K562 (cell line): ENCODE results near the gene RPTOR. TPM values are rescaled to one million over a fixed set of nuclear protein-coding genes. Genes with fewer than 3 reads are reported as not detected.

Experiments used
- ATAC-seq: fragments of 200-7000 bp; cut with Tn5 transposase; 3 replicates; pipeline ENCODE4 v1.9.1; 2020; ENCODE audit warnings: moderate library complexity
- BruUV-seq: library from RNA; stranded (reverse); fragments of 400-500 nt; replicated peaks from 2 replicates; lab custom pipeline; 2021; lab: Mats Ljungman, UMichigan
- CTCF ChIA-PET: fragments of 300-600 bp; formaldehyde crosslinking; extraction: SDS; loops from one replicate; lab custom pipeline; 2021; ENCODE audit warnings: low intra/inter-chr PET ratio; lab: Yijun Ruan, JAX
- POLR2A ChIA-PET: fragments of 300-600, 350-650 bp; sonication (Branson Sonifier 250); formaldehyde crosslinking; extraction: SDS; loops from one replicate; lab custom pipeline; 2021; ENCODE audit warnings: antibody characterized with exemption, inconsistent platforms; lab: Yijun Ruan, JAX
- DNase-seq, 4 experiments: peaks; one replicate each; pipeline versions ENCODE4 v3.0.0 to v3.0.0-alpha.2; 2011 to 2018; ENCODE audit warnings: low spot score in 3 of 4, mixed read lengths in 3 of 4; ENCODE audit errors: extremely low read depth in 1 of 4
- FAIRE-seq: peaks from 2 replicates; lab custom pipeline; 2011; peaks lifted over from hg19 to GRCh38; lab: Jason Lieb, UNC
- H2AFZ ChIP-seq: 2 replicates; pipeline ENCODE4 v1.6.0; 2011; ENCODE audit warnings: low read depth, low read length, control low read depth, inconsistent platforms
- H3K27ac ChIP-seq: fragments of 200-600 bp; 3 replicates; pipeline ENCODE4 v1.8.0; 2011; ENCODE audit warnings: low read depth, mild to moderate bottlenecking, control low read depth, inconsistent platforms, low read length, moderate library complexity, mixed read lengths; ENCODE audit errors: extremely low read depth
- H3K27me3 ChIP-seq, 2 experiments: fragments of 300-600 bp in 1 of 2; 2 replicates in 1 of 2; 3 replicates in 1 of 2; pipeline versions ENCODE4 v1.6.0 to v1.8.0; 2011; ENCODE audit warnings: inconsistent platforms in 2 of 2, low read length in 2 of 2, mild to moderate bottlenecking in 1 of 2, mixed read lengths in 1 of 2, moderate library complexity in 1 of 2; ENCODE audit not compliant: control insufficient read depth in 2 of 2, insufficient read depth in 2 of 2
- H3K36me3 ChIP-seq: fragments of 300-600 bp; 3 replicates; pipeline ENCODE4 v1.8.0; 2011; ENCODE audit warnings: mild to moderate bottlenecking, low read length, inconsistent platforms; ENCODE audit not compliant: control insufficient read depth, insufficient read depth
- H3K4me1 ChIP-seq, 2 experiments: fragments of 200-600 bp in 1 of 2; replicated peaks in 1 of 2; 2 replicates in 1 of 2; 3 replicates in 1 of 2; pipeline versions ENCODE4 v1.5.1 to v1.8.0; 2011; ENCODE audit warnings: inconsistent platforms in 2 of 2, low read length in 2 of 2, mild to moderate bottlenecking in 1 of 2, mixed read lengths in 1 of 2, moderate library complexity in 1 of 2; ENCODE audit not compliant: control insufficient read depth in 2 of 2, insufficient read depth in 2 of 2
- H3K4me2 ChIP-seq: 2 replicates; pipeline ENCODE4 v1.6.1; 2011; ENCODE audit warnings: low read length, control low read depth, inconsistent platforms, mixed read lengths; ENCODE audit not compliant: insufficient read depth
- H3K4me3 ChIP-seq: fragments of 200-600 bp; sonication (generic), shearing (Covaris generic); 2 replicates; pipeline ENCODE4 v1.5.1; 2016; ENCODE audit warnings: control low read depth, inconsistent platforms
- H3K79me2 ChIP-seq: fragments of 200-600 bp; 3 replicates; pipeline ENCODE4 v1.8.0; 2011; ENCODE audit warnings: low read length, inconsistent platforms; ENCODE audit not compliant: control insufficient read depth, insufficient read depth
- H3K9ac ChIP-seq, 2 experiments: 2 replicates each; pipeline versions ENCODE4 v1.6.0 to v1.6.1; 2011; ENCODE audit warnings: low read depth in 2 of 2, low read length in 2 of 2, control low read depth in 1 of 2, inconsistent platforms in 1 of 2, mild to moderate bottlenecking in 1 of 2, mixed read lengths in 1 of 2; ENCODE audit not compliant: insufficient read depth in 1 of 2
- H3K9me1 ChIP-seq: one replicate; pipeline ENCODE4 v1.6.0; 2011; ENCODE audit warnings: inconsistent platforms, mild to moderate bottlenecking, low read length, moderate library complexity; ENCODE audit not compliant: control insufficient read depth, insufficient read depth
- H3K9me3 ChIP-seq: replicated peaks from 2 replicates; pipeline ENCODE4 v1.5.1; 2011; ENCODE audit warnings: low read depth, low read length, inconsistent platforms; ENCODE audit not compliant: control insufficient read depth, insufficient read depth
- H4K20me1 ChIP-seq: replicated peaks from 2 replicates; pipeline ENCODE4 v1.6.1; 2011; ENCODE audit warnings: low read length, inconsistent platforms, mixed read lengths; ENCODE audit not compliant: control insufficient read depth, insufficient read depth
- CC2D1A ChIP-seq: fragments of 450-650 bp; IDR thresholded peaks from 2 replicates; pipeline ENCODE4 v1.6.1; 2017; ENCODE audit warnings: mild to moderate bottlenecking
- ETV1 ChIP-seq: fragments of 450-650 bp; conservative IDR thresholded peaks from 2 replicates; pipeline ENCODE4 v1.6.1; 2016; ENCODE audit warnings: missing genetic modification characterization, control low read depth, low read depth, missing compliant biosample characterization
- NBN ChIP-seq: fragments of 450-650 bp; IDR thresholded peaks from 2 replicates; pipeline ENCODE4 v1.6.1; 2016; ENCODE audit warnings: low read depth, mild to moderate bottlenecking
- POLR2G ChIP-seq: fragments of 200-400 bp; formaldehyde crosslinking; IDR thresholded peaks from 2 replicates; pipeline ENCODE4 v1.6.1; 2017; ENCODE audit warnings: low read depth, mild to moderate bottlenecking, antibody characterized with exemption, low read length, moderate library complexity
- ZNF695 ChIP-seq: fragments of 450-650 bp; formaldehyde crosslinking; IDR thresholded peaks from 2 replicates; pipeline ENCODE4 v1.4.0; 2020; ENCODE audit warnings: mild to moderate bottlenecking, moderate library complexity
- WGBS: fragments of 100-300 bp; shearing (Covaris generic); methylation state at CpG from one replicate; pipeline ENCODE4 v1.1.6; 2016; ENCODE audit warnings: low coverage, mixed read lengths; ENCODE audit not compliant: insufficient coverage; ENCODE audit errors: missing lambda C conversion rate; 5-methylcytosine and 5-hydroxymethylcytosine counted together
- in situ Hi-C: fragments of 300-500 bp; cut with MboI; formaldehyde crosslinking; loops from 4 replicates; pipeline ENCODE4 v1.15.0; 2018; ENCODE audit warnings: inconsistent platforms, mixed read lengths
- intact Hi-C: fragments of 100-400 bp; cut with micrococcal nuclease; formaldehyde crosslinking; loops from 2 replicates; pipeline ENCODE4 v1.14.2; 2022
- polyA plus RNA-seq, 8 experiments: library from polyadenylated mRNA; depleted of rRNA in 4 of 8; stranded (reverse) in 5 of 8; unstranded in 3 of 8; fragments of >200 nt; fragmentation: Nextera tagmentation in 2 of 8; fragmentation: Illumina TruSeq in 1 of 8; extraction: Ambion mirVana in 2 of 8; extraction: Trizol in 1 of 8; gene quantifications; 2 replicates each; pipeline versions ENCODE4 v1.2.1 to v1.2.3, GENCODE V29; 2011 to 2014; ENCODE audit warnings: inconsistent platforms in 1 of 8, missing spikeins in 1 of 8
- total RNA-seq, 7 experiments: library from RNA; depleted of rRNA in 6 of 7; stranded (reverse); fragments of >200 nt in 6 of 7; fragmentation: Illumina TruSeq in 2 of 7; extraction: Trizol in 2 of 7; gene quantifications; 2 replicates each; pipeline versions ENCODE4 v1.2.1 to v1.2.3, GENCODE V29; 2011 to 2021; ENCODE audit warnings: low replicate concordance in 1 of 7

The RPTOR gene
- total and polyA plus RNA-seq, 9 of the 15 experiments (the other 6 are each of a cell fraction or from before 2014, with no cell fraction given): 0.24 to 54.1 (median 10.2) TPM

DNA sequence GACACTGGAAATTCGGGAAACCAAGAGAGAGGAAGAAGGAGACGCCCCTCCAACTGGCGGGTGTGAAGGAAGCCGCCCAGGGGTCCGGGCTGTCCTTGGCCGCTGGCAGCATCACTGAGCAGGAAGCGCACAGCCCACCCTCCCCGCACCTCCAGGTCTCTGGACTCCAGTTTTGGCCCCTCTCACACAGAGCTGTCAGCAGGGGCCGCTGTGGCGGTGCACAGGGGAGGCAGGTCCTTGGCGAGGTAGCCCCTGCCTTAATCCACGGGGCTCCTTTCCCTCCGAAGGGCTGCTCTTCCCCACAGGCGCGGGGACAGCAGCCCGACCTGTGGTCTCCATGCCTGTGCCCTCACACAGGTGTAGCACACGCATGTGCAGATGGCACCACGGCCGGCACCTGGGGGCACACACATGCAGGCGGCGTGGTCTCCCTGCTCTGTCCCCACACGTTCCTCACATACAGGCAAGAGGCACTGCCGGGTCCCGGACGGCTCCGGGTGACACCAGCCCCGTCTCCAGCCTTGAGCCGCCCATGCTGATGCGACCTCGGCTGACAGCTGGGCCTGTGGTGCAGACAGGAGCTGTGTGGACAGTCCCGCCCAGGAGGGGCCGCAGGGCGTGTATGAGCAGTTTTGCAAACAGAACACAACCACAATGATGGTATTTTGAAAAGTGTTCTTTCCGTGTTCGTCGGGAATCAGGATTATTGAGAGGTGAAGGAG, 420.4 kb downstream of the RPTOR start (continued):
- TF ChIP-seq ZNF695 (CRISPR knock-in tag) (no peak), ETV1 (tag) (no peak), NBN (no peak)
- TF ChIP-seq, all 486 proteins: peak for 0

DNA sequence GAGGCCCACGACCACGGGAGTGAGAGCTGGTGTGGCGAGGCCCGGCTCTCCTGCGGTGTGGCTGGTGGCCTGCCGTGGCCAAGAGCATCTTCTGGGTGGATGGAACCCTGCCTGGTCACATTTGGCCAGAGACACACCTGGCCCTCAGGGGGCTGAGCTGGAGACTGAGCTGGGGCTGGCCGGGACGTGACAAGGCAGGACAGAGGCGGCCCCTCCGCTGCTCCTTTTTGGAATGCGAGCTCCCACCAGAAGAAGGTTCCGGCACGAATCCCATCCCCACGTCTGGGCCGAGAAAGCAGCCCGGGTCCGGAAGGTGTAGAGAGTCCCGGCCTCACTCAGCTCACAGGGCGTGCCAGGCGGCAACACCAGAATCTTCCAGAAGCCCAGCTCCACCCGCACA, 421.0 kb downstream of the RPTOR start:
- CTCF ChIA-PET: no interaction called here

More for the DNA sequence above, 421.0 kb downstream of the RPTOR start:
- in situ Hi-C loops (no loop called here), intact Hi-C loops (no loop called here)
- Histone ChIP-seq H3K4me2 (no peak overlapping the region), H3K4me1 (peaks cover 0 to 47% of the 10 kb centered on the region in 2 experiments; a peak in 4 of 5 replicates), H3K9me3 (no peaks in the 10 kb centered on the region), H3K9me1 (no peaks in the 10 kb centered on the region), H3K27me3 (peaks cover 2 to 3% of the 10 kb centered on the region in 2 experiments; a peak in 3 of 5 replicates), H2AFZ (no peak overlapping the region), H3K36me3 (peaks cover 17% of the 10 kb centered on the region; the same call in 1 of the 3 replicates), H4K20me1 (no peaks in the 10 kb centered on the region), H3K27ac (no peak overlapping the region), H3K9ac (peak overlapping the region in 1 of 2 experiments; percentile 26; a peak in 1 of 4 replicates), H3K79me2 (no peaks in the 10 kb centered on the region), H3K4me3 (no peak overlapping the region)
- DNase-seq: no peak
- no peak for FAIRE-seq
- BruUV-seq: no TSS peak
- ATAC-seq: no peak
- TF ChIP-seq CC2D1A (no peak), POLR2G (peak; percentile 41; the same call in 1 of the 2 replicates)
- 85% methylated on average over 8 of the region's 21 CpGs for WGBS
- POLR2A ChIA-PET: no interaction called here
